Measurements from ENCODE around the gene NTRK1.

GRCh38 chr1:156823210-156823790 lies 37.4 kb upstream of the NTRK1 start:
- no peak for TF ChIP-seq CTCF (IDR thresholded peaks at IDR 0.05)
- TF ChIP-seq EP300 (IDR thresholded peaks at IDR 0.05), result no peak
- TF ChIP-seq POLR2AphosphoS5 (IDR thresholded peaks at IDR 0.05), result no peak

All from upper lobe of left lung (tissue), 4 donors.